CD8-positive, alpha-beta memory T cell (primary cell): Measurements from ENCODE around the gene P3H4. TPM values are rescaled to one million over a fixed set of nuclear protein-coding genes. Genes with fewer than 3 reads are reported as not detected.
A peak's percentile ranks its signal among the peaks of the same experiment; 100 is the strongest.
"Not testable (repeated sequence)": the region's sequence is repeated elsewhere in the genome, so short reads cannot be mapped to it uniquely, and the experiment has no call there.

Experiments
- CTCF ChIA-PET: fragments of 350-600 bp; sonication (Branson Sonifier 250); formaldehyde crosslinking; loops from one replicate; lab custom pipeline; 2021; ENCODE audit warnings: antibody characterized with exemption; lab: Charles Lee
- POLR2A ChIA-PET: fragments of 350-600 bp; sonication (Branson Sonifier 250); formaldehyde crosslinking; loops from one replicate; lab custom pipeline; 2021; ENCODE audit warnings: antibody characterized with exemption; lab: Charles Lee
- DNase-seq, 5 donors: peaks; one replicate each; pipeline versions ENCODE4 v3.0.0 to v3.0.0-alpha.2; 2020 to 2022; ENCODE audit warnings: mixed read lengths in 1 of 5
- H3K27ac ChIP-seq: one replicate; pipeline ENCODE4 v1.7.0; 2013; ENCODE audit warnings: low read depth, mild to moderate bottlenecking, low read length, moderate library complexity
- H3K27me3 ChIP-seq: 2 replicates; pipeline ENCODE4 v1.7.0; 2013; ENCODE audit warnings: low read length, mild to moderate bottlenecking; ENCODE audit not compliant: insufficient read depth, poor library complexity, severe bottlenecking
- H3K36me3 ChIP-seq: 2 replicates; pipeline ENCODE4 v1.7.0; 2013; ENCODE audit warnings: mild to moderate bottlenecking, low read length, moderate library complexity; ENCODE audit not compliant: insufficient read depth
- H3K4me1 ChIP-seq: 2 replicates; pipeline ENCODE4 v1.7.0; 2013; ENCODE audit warnings: mild to moderate bottlenecking, low read length, moderate library complexity; ENCODE audit not compliant: insufficient read depth
- H3K4me3 ChIP-seq: 2 replicates; pipeline ENCODE4 v1.7.0; 2013; ENCODE audit warnings: mild to moderate bottlenecking, low read length
- H3K9me3 ChIP-seq: 2 replicates; pipeline ENCODE4 v1.7.0; 2013; ENCODE audit warnings: mild to moderate bottlenecking, low read length
- H3K27ac Mint-ChIP-seq, 8 donors: one replicate each; pipeline ENCODE4 v1.8.0; 2020 to 2021; ENCODE audit warnings: mixed read lengths in 8 of 8, mild to moderate bottlenecking in 6 of 8, inconsistent platforms in 3 of 8, moderate library complexity in 3 of 8
- H3K27me3 Mint-ChIP-seq, 2 donors: one replicate each; pipeline ENCODE4 v1.8.0; 2020 to 2021; ENCODE audit warnings: mixed read lengths in 2 of 2, mild to moderate bottlenecking in 1 of 2, moderate library complexity in 1 of 2
- H3K36me3 Mint-ChIP-seq, 3 donors: one replicate each; pipeline ENCODE4 v1.8.0; 2020 to 2021; ENCODE audit warnings: mixed read lengths in 3 of 3, inconsistent platforms in 1 of 3, mild to moderate bottlenecking in 1 of 3
- H3K4me1 Mint-ChIP-seq, 3 donors: one replicate each; pipeline ENCODE4 v1.8.0; 2020 to 2021; ENCODE audit warnings: mixed read lengths in 3 of 3, inconsistent platforms in 1 of 3, mild to moderate bottlenecking in 1 of 3
- H3K4me3 Mint-ChIP-seq, 7 donors: one replicate each; pipeline ENCODE4 v1.8.0; 2020 to 2021; ENCODE audit warnings: mixed read lengths in 7 of 7, mild to moderate bottlenecking in 6 of 7, moderate library complexity in 4 of 7, inconsistent platforms in 2 of 7
- H3K9me3 Mint-ChIP-seq, 5 donors: one replicate each; pipeline ENCODE4 v1.8.0; 2020 to 2022; ENCODE audit warnings: mixed read lengths in 5 of 5, mild to moderate bottlenecking in 3 of 5, moderate library complexity in 2 of 5, inconsistent platforms in 1 of 5
- polyA plus RNA-seq: library from polyadenylated mRNA; unstranded; fragments of 300-500 nt; fragmentation: Illumina TruSeq; gene quantifications from one replicate; pipeline ENCODE4 v1.2.3, GENCODE V29; 2021
- total RNA-seq, 2 experiments: library from RNA; stranded (reverse); gene quantifications; one replicate each; pipeline ENCODE4 v1.2.3, GENCODE V29; 2021

The P3H4 gene
- total and polyA plus RNA-seq, 3 experiments from 2014 or later = 2.6 to 5.4 (median 3.7) TPM

GRCh38 chr17:41777157-41777573 is 34.6 kb downstream of the P3H4 start:
- CTCF ChIA-PET = interaction anchor here (1.3 kb wide), 2 partner anchors 9 to 25 kb away, joined by 4 read pairs; partner anchors contain the start of gene JUP
- no peaks in the 10 kb centered on the region for H3K27me3 ChIP-seq

DNA sequence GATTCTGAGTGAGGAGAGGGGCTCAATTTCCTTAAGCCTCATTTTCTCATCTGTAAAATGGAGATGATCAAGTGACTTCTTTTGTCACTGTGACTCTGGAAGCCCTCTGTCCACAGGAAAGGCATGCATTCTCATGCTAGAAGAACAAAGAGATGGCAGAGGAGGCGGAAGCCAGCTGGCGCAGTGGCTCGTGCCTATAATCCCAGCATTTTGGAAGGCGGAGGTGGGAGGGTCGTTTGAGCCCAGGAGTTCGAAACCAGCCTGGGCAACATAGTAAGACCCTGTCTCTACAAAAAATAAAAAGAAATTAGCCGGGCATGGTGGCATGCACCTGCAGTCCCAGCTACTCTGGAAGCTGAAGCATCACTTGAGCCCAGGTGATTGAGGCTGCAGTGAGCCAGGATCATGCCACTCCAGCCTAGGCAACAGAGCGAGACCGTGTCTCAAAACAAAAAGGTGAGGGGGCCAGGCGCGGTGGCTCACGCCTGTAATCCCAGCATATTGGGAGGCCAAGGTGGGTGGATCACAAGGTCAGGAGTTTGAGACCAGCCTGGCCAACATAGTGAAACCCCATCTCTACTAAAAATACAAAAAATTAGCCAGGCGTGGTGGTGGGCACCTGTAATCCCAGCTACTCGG is 35.4 kb downstream of the P3H4 start:
- DNase-seq, H3K4me1 ChIP-seq, POLR2A ChIA-PET, H3K9me3 ChIP-seq, H3K4me1 Mint-ChIP-seq, H3K27ac ChIP-seq, H3K36me3 ChIP-seq, H3K9me3 Mint-ChIP-seq, H3K27ac Mint-ChIP-seq, H3K27me3 ChIP-seq, H3K4me3 Mint-ChIP-seq, H3K4me3 ChIP-seq, H3K36me3 Mint-ChIP-seq: not testable (repeated sequence)
- peaks cover 3 to 22% of the 10 kb centered on the region in 2 donors for H3K27me3 Mint-ChIP-seq
- CTCF ChIA-PET = interaction anchor here (1.3 kb wide), 1 partner anchor 26 kb away, joined by 4 read pairs; no protein-coding TSS in a partner anchor

More at GRCh38 chr17:41777157-41777573, 34.6 kb downstream of the P3H4 start:
- no peaks in the 10 kb centered on the region for H3K36me3 ChIP-seq
- no peaks in the 10 kb centered on the region for H3K4me1 ChIP-seq
- no peaks in the 10 kb centered on the region for H3K4me1 Mint-ChIP-seq
- no peak overlapping the region for H3K27ac Mint-ChIP-seq
- H3K36me3 Mint-ChIP-seq = no peaks in the 10 kb centered on the region
- peaks cover 4 to 27% of the 10 kb centered on the region in 2 donors for H3K27me3 Mint-ChIP-seq
- H3K4me3 Mint-ChIP-seq = no peak overlapping the region
- H3K9me3 Mint-ChIP-seq = peaks cover 0 to 2% (median 0%) of the 10 kb centered on the region in 5 donors
- no peak overlapping the region for H3K4me3 ChIP-seq
- DNase-seq = no peak
- no peaks in the 10 kb centered on the region for H3K9me3 ChIP-seq
- POLR2A ChIA-PET = no interaction called here
- H3K27ac ChIP-seq = no peak overlapping the region

DNA sequence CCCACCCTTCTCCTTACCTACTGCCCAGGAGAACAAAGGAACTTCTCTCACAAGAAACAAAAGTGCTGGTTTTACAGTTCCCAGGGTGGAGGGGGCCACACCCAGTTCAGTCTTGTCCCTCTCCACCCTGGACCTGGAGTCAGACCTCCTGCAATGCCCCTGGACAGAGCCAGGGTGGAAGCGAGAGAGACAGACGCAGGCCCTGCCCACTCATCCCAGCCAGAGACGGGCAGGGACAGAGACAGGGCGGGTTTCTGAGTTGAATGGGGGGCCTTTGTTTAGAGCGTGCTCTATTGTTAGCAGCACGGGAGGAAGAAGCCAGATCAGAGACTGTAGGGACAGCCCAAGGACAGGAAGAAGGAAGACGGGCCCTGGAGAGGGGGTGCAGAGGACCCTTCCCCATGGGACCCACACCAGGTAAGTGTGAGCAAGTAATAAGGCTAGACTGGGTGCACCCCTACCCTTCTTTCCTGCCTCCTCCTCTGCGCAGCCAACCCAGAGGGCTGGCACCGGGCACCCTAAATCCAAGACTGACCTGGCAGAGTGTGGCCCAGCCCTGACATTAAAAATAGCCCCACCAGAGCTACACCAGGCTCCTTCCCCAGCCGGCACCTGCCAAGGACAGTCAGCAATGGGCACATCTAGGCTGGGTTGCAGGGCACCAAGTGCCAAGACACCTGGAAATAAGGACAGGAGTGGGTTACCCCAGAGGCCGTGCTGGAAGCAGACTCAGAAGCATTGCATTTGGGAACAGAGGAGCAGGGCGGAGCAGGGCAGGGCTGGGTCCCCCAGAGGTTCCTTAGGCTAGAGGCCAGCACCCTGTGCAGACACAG is 36.1 kb downstream of the P3H4 start:
- POLR2A ChIA-PET = no interaction called here
- no peak for DNase-seq
- H3K27me3 ChIP-seq = no peaks in the 10 kb centered on the region
- no peaks in the 10 kb centered on the region for H3K9me3 ChIP-seq
- Mint-ChIP-seq H3K4me3 (no peak overlapping the region), H3K27ac (no peak overlapping the region), H3K4me1 (no peaks in the 10 kb centered on the region), H3K27me3 (peaks cover 2 to 22% of the 10 kb centered on the region in 2 donors), H3K36me3 (no peaks in the 10 kb centered on the region), H3K9me3 (peaks cover 0 to 2% (median 0%) of the 10 kb centered on the region in 5 donors)
- H3K4me3 ChIP-seq = no peak overlapping the region
- H3K27ac ChIP-seq = no peak overlapping the region
- no peaks in the 10 kb centered on the region for H3K4me1 ChIP-seq
- no peaks in the 10 kb centered on the region for H3K36me3 ChIP-seq
- CTCF ChIA-PET = interaction anchor here (1.2 kb wide), 1 partner anchor 11 kb away, joined by 3 read pairs; no protein-coding TSS in a partner anchor

DNA sequence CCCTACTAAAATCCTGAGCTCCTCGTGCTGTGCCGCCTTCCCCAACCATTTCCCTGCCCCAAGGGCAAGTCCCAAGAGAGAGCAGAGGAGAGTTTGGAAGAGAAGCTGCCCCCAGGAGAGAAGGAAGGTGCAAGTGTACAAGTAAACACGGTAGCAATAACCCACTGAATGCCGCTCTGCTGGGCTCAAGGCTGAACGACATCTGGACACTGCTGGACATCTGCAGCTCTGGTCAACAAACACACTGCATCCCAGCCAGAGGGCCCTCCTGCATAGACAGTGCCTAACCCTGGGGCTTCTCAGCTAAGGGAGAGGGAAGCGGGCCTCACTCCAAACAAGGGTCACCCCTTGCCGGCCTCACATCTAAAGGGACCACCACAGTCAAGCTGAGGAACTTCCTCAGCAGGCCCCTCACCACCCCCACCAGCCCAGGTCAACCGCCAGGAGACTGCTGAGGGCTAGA is 38.0 kb downstream of the P3H4 start:
- H3K36me3 ChIP-seq = no peaks in the 10 kb centered on the region

DNA sequence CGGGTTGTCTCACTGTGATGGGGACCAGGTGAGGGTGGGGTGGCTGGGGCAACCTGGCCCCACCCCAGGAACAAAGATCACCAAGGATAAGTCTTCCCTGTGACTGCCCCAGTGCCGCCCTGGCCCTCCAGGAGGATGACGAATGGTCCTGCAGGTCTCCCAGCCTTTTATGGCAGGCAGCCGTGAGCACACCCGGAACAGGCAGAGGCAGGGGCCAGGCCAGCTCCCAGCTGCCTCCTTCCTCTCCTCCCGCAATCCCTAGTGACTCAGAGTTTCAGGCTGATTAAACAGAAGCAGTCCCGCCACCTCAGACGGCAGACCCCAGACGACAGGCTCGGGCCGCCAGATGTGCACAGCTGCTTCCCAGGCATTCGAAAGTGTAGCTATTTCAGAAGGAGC is 38.6 kb downstream of the P3H4 start:
- CTCF ChIA-PET = no interaction called here
- no peaks in the 10 kb centered on the region for H3K36me3 Mint-ChIP-seq
- no peak overlapping the region for H3K27ac Mint-ChIP-seq
- Histone ChIP-seq H3K27me3 (no peaks in the 10 kb centered on the region), H3K9me3 (no peaks in the 10 kb centered on the region), H3K27ac (no peak overlapping the region), H3K36me3 (no peaks in the 10 kb centered on the region), H3K4me3 (no peak overlapping the region), H3K4me1 (no peaks in the 10 kb centered on the region)
- H3K4me3 Mint-ChIP-seq = no peak overlapping the region
- DNase-seq = no peak
- H3K27me3 Mint-ChIP-seq = peaks cover 0 to 22% of the 10 kb centered on the region in 2 donors
- POLR2A ChIA-PET = no interaction called here
- no peaks in the 10 kb centered on the region for H3K4me1 Mint-ChIP-seq
- peaks cover 0 to 2% (median 0%) of the 10 kb centered on the region in 5 donors for H3K9me3 Mint-ChIP-seq

More for the DNA sequence above, 38.0 kb downstream of the P3H4 start:
- H3K36me3 Mint-ChIP-seq = no peaks in the 10 kb centered on the region
- no peak overlapping the region for H3K27ac Mint-ChIP-seq
- no peak overlapping the region for H3K4me3 ChIP-seq
- no peaks in the 10 kb centered on the region for H3K27me3 ChIP-seq
- CTCF ChIA-PET = no interaction called here
- H3K4me3 Mint-ChIP-seq = no peak overlapping the region
- H3K27me3 Mint-ChIP-seq = peaks cover 0 to 22% of the 10 kb centered on the region in 2 donors
- no peak overlapping the region for H3K27ac ChIP-seq
- H3K4me1 ChIP-seq = no peaks in the 10 kb centered on the region
- no peak for DNase-seq
- H3K9me3 Mint-ChIP-seq = peaks cover 0 to 2% (median 0%) of the 10 kb centered on the region in 5 donors
- POLR2A ChIA-PET = no interaction called here
- H3K9me3 ChIP-seq = no peaks in the 10 kb centered on the region
- H3K4me1 Mint-ChIP-seq = no peaks in the 10 kb centered on the region

DNA sequence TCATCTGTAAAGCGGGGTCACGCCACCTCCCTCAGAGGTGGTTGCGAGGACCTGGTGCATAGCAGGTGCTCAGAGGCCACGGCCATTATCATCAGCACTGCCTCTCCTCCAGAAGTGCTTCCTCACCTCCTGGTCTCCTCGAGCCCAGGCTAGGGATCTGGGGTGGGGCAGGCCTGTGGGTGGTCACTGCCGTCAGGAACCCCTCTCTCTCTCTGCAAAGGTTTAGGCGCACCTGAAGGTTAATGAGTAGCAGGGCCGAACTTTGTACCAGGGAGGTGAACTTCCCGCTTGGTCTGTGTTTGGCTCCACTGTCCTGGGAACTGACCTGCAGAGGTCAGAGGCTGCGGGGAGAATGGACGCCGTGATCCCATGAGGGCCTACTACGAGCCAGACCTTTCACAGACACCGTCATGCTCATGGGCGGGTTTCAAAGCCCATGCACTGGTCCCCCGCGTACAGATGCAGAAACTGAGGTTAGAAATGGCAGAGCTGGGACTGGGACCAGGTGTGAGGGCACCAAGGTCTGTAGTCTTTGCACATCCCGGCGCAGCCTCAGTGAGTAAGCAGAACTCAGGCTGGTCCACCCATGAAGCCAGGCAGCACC is 39.1 kb downstream of the P3H4 start:
- Mint-ChIP-seq H3K4me1 (no peaks in the 10 kb centered on the region), H3K4me3 (no peak overlapping the region), H3K9me3 (peaks cover 0 to 2% (median 0%) of the 10 kb centered on the region in 5 donors), H3K36me3 (no peaks in the 10 kb centered on the region), H3K27ac (peak overlapping the region in 1 of 8 donors; percentile 58), H3K27me3 (peaks cover 0 to 22% of the 10 kb centered on the region in 2 donors)
- Histone ChIP-seq H3K4me1 (no peaks in the 10 kb centered on the region), H3K9me3 (no peaks in the 10 kb centered on the region), H3K27me3 (no peaks in the 10 kb centered on the region), H3K36me3 (no peaks in the 10 kb centered on the region), H3K4me3 (no peak overlapping the region), H3K27ac (no peak overlapping the region)
- CTCF ChIA-PET = no interaction called here
- POLR2A ChIA-PET = no interaction called here
- no peak for DNase-seq

- Mint-ChIP-seq H3K4me1 (no peaks in the 10 kb centered on the region), H3K27me3 (peaks cover 0 to 22% of the 10 kb centered on the region in 2 donors), H3K9me3 (peaks cover 0 to 2% (median 0%) of the 10 kb centered on the region in 5 donors), H3K4me3 (no peak overlapping the region), H3K27ac (no peak overlapping the region), H3K36me3 (no peaks in the 10 kb centered on the region)
- no peak overlapping the region for H3K4me3 ChIP-seq
- no peaks in the 10 kb centered on the region for H3K27me3 ChIP-seq
- ChIA-PET CTCF (no interaction called here), POLR2A (no interaction called here)
- no peak overlapping the region for H3K27ac ChIP-seq
- no peaks in the 10 kb centered on the region for H3K9me3 ChIP-seq
- no peak for DNase-seq
- no peaks in the 10 kb centered on the region for H3K4me1 ChIP-seq
- H3K36me3 ChIP-seq = no peaks in the 10 kb centered on the region
Observed at GRCh38 chr17:41772218-41772585, 39.5 kb downstream of the P3H4 start.
